Thyroid gland (tissue), 4 donors: ENCODE data around the gene WDR46.

ENCODE experiments used
- POLR2A ChIP-seq, 2 donors: fragments of 450-650 bp; IDR thresholded peaks; one replicate each; pipeline ENCODE4 v1.6.1; 2017; ENCODE audit warnings: antibody characterized with exemption in 2 of 2, mild to moderate bottlenecking in 2 of 2, moderate library complexity in 1 of 2
- TF ChIP-seq, protein P1 (sequence below), 6 experiments: fragments of 200-600 bp in 3 of 6; fragments of 450-650 bp in 3 of 6; sonication (generic) in 3 of 6; IDR thresholded peaks; one replicate each; pipeline ENCODE4 v1.5.1; 2016 to 2019; ENCODE audit warnings: antibody characterized with exemption in 6 of 6, mild to moderate bottlenecking in 2 of 6, inconsistent platforms in 1 of 6, moderate library complexity in 1 of 6

DNA sequence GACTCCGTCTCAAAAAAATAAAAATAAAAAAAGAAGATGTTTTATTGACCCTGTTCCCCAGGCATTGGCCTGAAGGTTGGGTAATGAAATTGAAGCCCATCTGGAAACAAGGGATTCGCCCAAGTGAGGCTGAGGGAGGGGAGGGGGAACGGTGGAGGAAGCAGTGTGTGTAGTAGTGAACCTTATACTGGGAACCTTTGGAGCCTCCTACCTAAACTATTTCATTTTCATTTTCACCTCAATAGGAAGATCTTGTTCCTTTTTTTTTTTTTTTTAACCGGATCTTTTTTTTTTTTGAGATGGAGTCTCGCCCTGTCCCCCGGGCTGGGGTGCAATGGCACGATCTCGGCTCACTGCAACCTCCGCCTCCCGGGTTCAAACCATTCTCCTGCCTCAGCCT, 41.7 kb upstream of the WDR46 start:
- no peak for TF ChIP-seq POLR2A (IDR thresholded peaks at IDR 0.05)
- TF ChIP-seq, protein P1, sequence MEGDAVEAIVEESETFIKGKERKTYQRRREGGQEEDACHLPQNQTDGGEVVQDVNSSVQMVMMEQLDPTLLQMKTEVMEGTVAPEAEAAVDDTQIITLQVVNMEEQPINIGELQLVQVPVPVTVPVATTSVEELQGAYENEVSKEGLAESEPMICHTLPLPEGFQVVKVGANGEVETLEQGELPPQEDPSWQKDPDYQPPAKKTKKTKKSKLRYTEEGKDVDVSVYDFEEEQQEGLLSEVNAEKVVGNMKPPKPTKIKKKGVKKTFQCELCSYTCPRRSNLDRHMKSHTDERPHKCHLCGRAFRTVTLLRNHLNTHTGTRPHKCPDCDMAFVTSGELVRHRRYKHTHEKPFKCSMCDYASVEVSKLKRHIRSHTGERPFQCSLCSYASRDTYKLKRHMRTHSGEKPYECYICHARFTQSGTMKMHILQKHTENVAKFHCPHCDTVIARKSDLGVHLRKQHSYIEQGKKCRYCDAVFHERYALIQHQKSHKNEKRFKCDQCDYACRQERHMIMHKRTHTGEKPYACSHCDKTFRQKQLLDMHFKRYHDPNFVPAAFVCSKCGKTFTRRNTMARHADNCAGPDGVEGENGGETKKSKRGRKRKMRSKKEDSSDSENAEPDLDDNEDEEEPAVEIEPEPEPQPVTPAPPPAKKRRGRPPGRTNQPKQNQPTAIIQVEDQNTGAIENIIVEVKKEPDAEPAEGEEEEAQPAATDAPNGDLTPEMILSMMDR (IDR thresholded peaks at IDR 0.05) = no peak
